Natural killer cell treated with Interleukin-12 subunit alpha and Interleukin-12 subunit beta and Interleukin-15 and Interleukin-18, amount 100 ng/mL, for 72 hours (primary cell): ENCODE measurements around the gene CATSPERD. TPM values are rescaled to one million over a fixed set of nuclear protein-coding genes. Genes with fewer than 3 reads are reported as not detected.

Experiments used
- ATAC-seq, 2 donors: fragments of 150-1000 bp; cut with Tn5 transposase in 1 of 2; sonication (Bioruptor Pico), chemical (Tn5 transposase) in 1 of 2; 2 replicates each; pipeline ENCODE4 v1.10.0; 2021
- DNase-seq: peaks from one replicate; pipeline ENCODE4 v3.0.0; 2022; ENCODE audit warnings: low spot score
- H3K27ac Mint-ChIP-seq, 2 donors: 1 replicate in 1 of 2; 2 replicates in 1 of 2; pipeline ENCODE4 v1.8.0; 2022; ENCODE audit warnings: mixed read lengths in 2 of 2, mild to moderate bottlenecking in 1 of 2, moderate library complexity in 1 of 2
- H3K27me3 Mint-ChIP-seq, 2 donors: 1 replicate in 1 of 2; 2 replicates in 1 of 2; pipeline ENCODE4 v1.8.0; 2022; ENCODE audit warnings: mixed read lengths in 2 of 2
- H3K36me3 Mint-ChIP-seq: one replicate; pipeline ENCODE4 v1.8.0; 2022; ENCODE audit warnings: mixed read lengths
- H3K4me1 Mint-ChIP-seq, 2 donors: 1 replicate in 1 of 2; 2 replicates in 1 of 2; pipeline ENCODE4 v1.8.0; 2022; ENCODE audit warnings: low read depth in 2 of 2, mixed read lengths in 2 of 2, mild to moderate bottlenecking in 1 of 2
- H3K4me3 Mint-ChIP-seq: one replicate; pipeline ENCODE4 v1.8.0; 2022; ENCODE audit warnings: mixed read lengths
- H3K9me3 Mint-ChIP-seq: 2 replicates; pipeline ENCODE4 v1.8.0; 2022; ENCODE audit warnings: mixed read lengths
- total RNA-seq, 2 donors: library from RNA; stranded (reverse); gene quantifications; one replicate each; pipeline ENCODE4 v1.2.3, GENCODE V29; 2022

CATSPERD gene
- total RNA-seq, 2 donors from 2014 or later: not detected

- Mint-ChIP-seq H3K9me3 (no peaks in the 10 kb centered on the region), H3K27ac (peak overlapping the region; percentile 96 to 97), H3K36me3 (peaks cover 7% of the 10 kb centered on the region), H3K27me3 (no peaks in the 10 kb centered on the region), H3K4me1 (peaks cover 14 to 36% of the 10 kb centered on the region in 2 donors), H3K4me3 (peak overlapping the region; percentile 98)
- ATAC-seq (no peak), DNase-seq (no peak)
These were observed 29.2 kb upstream of the CATSPERD start for GRCh38 chr19:5690955-5691821.

GRCh38 chr19:5691822-5692722 is 28.4 kb upstream of the CATSPERD start:
- ATAC-seq: no peak
- H3K36me3 Mint-ChIP-seq: peaks cover 7% of the 10 kb centered on the region
- peak overlapping the region; percentile 58 for H3K4me3 Mint-ChIP-seq

GRCh38 chr19:5692723-5693194 is 27.7 kb upstream of the CATSPERD start:
- no peaks in the 10 kb centered on the region for H3K9me3 Mint-ChIP-seq
- H3K4me1 Mint-ChIP-seq: peaks cover 14 to 36% of the 10 kb centered on the region in 2 donors
- H3K27me3 Mint-ChIP-seq: no peaks in the 10 kb centered on the region
- peak overlapping the region; percentile 58 for H3K4me3 Mint-ChIP-seq
- peak overlapping the region in 1 of 2 donors; percentile 44 for H3K27ac Mint-ChIP-seq
- ATAC-seq (no peak), DNase-seq (no peak)
- peaks cover 7% of the 10 kb centered on the region for H3K36me3 Mint-ChIP-seq

More at GRCh38 chr19:5691822-5692722, 28.4 kb upstream of the CATSPERD start:
- H3K4me1 Mint-ChIP-seq: peaks cover 14 to 34% of the 10 kb centered on the region in 2 donors
- no peak for DNase-seq
- H3K9me3 Mint-ChIP-seq: no peaks in the 10 kb centered on the region
- H3K27me3 Mint-ChIP-seq: no peaks in the 10 kb centered on the region
- H3K27ac Mint-ChIP-seq: peak overlapping the region in 1 of 2 donors; percentile 44

GRCh38 chr19:5693195-5694166 is 27.0 kb upstream of the CATSPERD start:
- Mint-ChIP-seq H3K9me3 (no peaks in the 10 kb centered on the region), H3K4me3 (peak overlapping the region; percentile 39), H3K27me3 (no peaks in the 10 kb centered on the region), H3K4me1 (peaks cover 14 to 31% of the 10 kb centered on the region in 2 donors), H3K27ac (peak overlapping the region in 1 of 2 donors; percentile 44), H3K36me3 (peaks cover 7% of the 10 kb centered on the region)
- ATAC-seq: no peak
- no peak for DNase-seq

- Mint-ChIP-seq H3K27ac (no peak overlapping the region), H3K4me3 (no peak overlapping the region), H3K36me3 (peaks cover 7% of the 10 kb centered on the region), H3K4me1 (peaks cover 14 to 31% of the 10 kb centered on the region in 2 donors), H3K9me3 (no peaks in the 10 kb centered on the region), H3K27me3 (no peaks in the 10 kb centered on the region)
- ATAC-seq (no peak), DNase-seq (no peak)
These were observed 26.1 kb upstream of the CATSPERD start for GRCh38 chr19:5694167-5694955.

- no peaks in the 10 kb centered on the region for H3K27me3 Mint-ChIP-seq
- no peak for ATAC-seq
- no peaks in the 10 kb centered on the region for H3K9me3 Mint-ChIP-seq
- H3K27ac Mint-ChIP-seq: no peak overlapping the region
- H3K4me1 Mint-ChIP-seq: peaks cover 9 to 27% of the 10 kb centered on the region in 2 donors
- no peak for DNase-seq
- no peak overlapping the region for H3K4me3 Mint-ChIP-seq
- H3K36me3 Mint-ChIP-seq: peaks cover 7% of the 10 kb centered on the region
These were observed 25.3 kb upstream of the CATSPERD start for GRCh38 chr19:5694956-5695648.

- no peak for ATAC-seq
- Mint-ChIP-seq H3K9me3 (no peaks in the 10 kb centered on the region), H3K36me3 (peaks cover 3% of the 10 kb centered on the region), H3K27ac (no peak overlapping the region), H3K27me3 (no peaks in the 10 kb centered on the region), H3K4me1 (peaks cover 3 to 23% of the 10 kb centered on the region in 2 donors), H3K4me3 (no peak overlapping the region)
- no peak for DNase-seq
These were observed 24.7 kb upstream of the CATSPERD start for GRCh38 chr19:5695649-5696195.

GRCh38 chr19:5696196-5697021 is 24.0 kb upstream of the CATSPERD start:
- Mint-ChIP-seq H3K4me3 (no peak overlapping the region), H3K27me3 (no peaks in the 10 kb centered on the region), H3K9me3 (no peaks in the 10 kb centered on the region), H3K4me1 (peaks cover 0 to 18% of the 10 kb centered on the region in 2 donors), H3K27ac (no peak overlapping the region), H3K36me3 (no peaks in the 10 kb centered on the region)
- ATAC-seq (no peak), DNase-seq (no peak)

GRCh38 chr19:5697022-5697889 is 23.2 kb upstream of the CATSPERD start:
- no peak overlapping the region for H3K27ac Mint-ChIP-seq
- no peaks in the 10 kb centered on the region for H3K9me3 Mint-ChIP-seq
- no peak for ATAC-seq
- DNase-seq: no peak
- no peaks in the 10 kb centered on the region for H3K36me3 Mint-ChIP-seq
- no peak overlapping the region for H3K4me3 Mint-ChIP-seq
- peaks cover 0 to 20% of the 10 kb centered on the region in 2 donors for H3K4me1 Mint-ChIP-seq
- no peaks in the 10 kb centered on the region for H3K27me3 Mint-ChIP-seq

- peaks cover 0 to 15% of the 10 kb centered on the region in 2 donors for H3K4me1 Mint-ChIP-seq
- no peak overlapping the region for H3K27ac Mint-ChIP-seq
- H3K4me3 Mint-ChIP-seq: no peak overlapping the region
- no peaks in the 10 kb centered on the region for H3K36me3 Mint-ChIP-seq
- no peak for DNase-seq
- no peaks in the 10 kb centered on the region for H3K27me3 Mint-ChIP-seq
- H3K9me3 Mint-ChIP-seq: no peaks in the 10 kb centered on the region
- no peak for ATAC-seq
These were observed 22.4 kb upstream of the CATSPERD start for GRCh38 chr19:5697890-5698634.
